ENCODE measurements around the gene TARDBP. TPM values are rescaled to one million over a fixed set of nuclear protein-coding genes. Genes with fewer than 3 reads are reported as not detected.
"Not testable (repeated sequence)": the region's sequence is repeated elsewhere in the genome, so short reads cannot be mapped to it uniquely, and the experiment has no call there.

The TARDBP gene
- total RNA-seq, 1 experiment from 2014 or later, result 67.2 TPM

GRCh38 chr1:10992004-10992403, 20.4 kb upstream of the TARDBP start:
- DNase-seq (ENCODE audit: low spot score), result not testable (repeated sequence)

- no peak for DNase-seq (ENCODE audit: low spot score)
Measured at GRCh38 chr1:10992864-10993263, 19.6 kb upstream of the TARDBP start.

GRCh38 chr1:10996100-10996499, 16.4 kb upstream of the TARDBP start:
- no peak for DNase-seq (ENCODE audit: low spot score)

GRCh38 chr1:11000526-11000925, 11.9 kb upstream of the TARDBP start:
- no peak for DNase-seq (ENCODE audit: low spot score)

- DNase-seq (ENCODE audit: low spot score), result no peak
Measured at GRCh38 chr1:11013160-11013531, 692 bp downstream of the TARDBP start.

GRCh38 chr1:11019358-11019757, 6.9 kb downstream of the TARDBP start:
- DNase-seq (ENCODE audit: low spot score), result not testable (repeated sequence)

- DNase-seq (ENCODE audit: low spot score), result no peak
Measured at GRCh38 chr1:11019971-11020370, 7.5 kb downstream of the TARDBP start.

GRCh38 chr1:11023201-11023600, 10.7 kb downstream of the TARDBP start:
- DNase-seq (ENCODE audit: low spot score), result no peak

GRCh38 chr1:11024154-11024873, 11.9 kb downstream of the TARDBP start:
- DNase-seq (ENCODE audit: low spot score), result no peak

- no peak for DNase-seq (ENCODE audit: low spot score)
Measured at GRCh38 chr1:11024874-11025203, 12.4 kb downstream of the TARDBP start.

GRCh38 chr1:11025618-11026017, 13.2 kb downstream of the TARDBP start:
- no peak for DNase-seq (ENCODE audit: low spot score)

GRCh38 chr1:11026052-11026451, 13.6 kb downstream of the TARDBP start:
- DNase-seq (ENCODE audit: low spot score), result no peak

GRCh38 chr1:11026903-11027302, 14.4 kb downstream of the TARDBP start:
- DNase-seq (ENCODE audit: low spot score), result no peak

- DNase-seq (ENCODE audit: low spot score), result no peak
Measured at GRCh38 chr1:11027316-11027715, 14.9 kb downstream of the TARDBP start.

- no peak for DNase-seq (ENCODE audit: low spot score)
Measured at GRCh38 chr1:11028018-11028417, 15.6 kb downstream of the TARDBP start.

GRCh38 chr1:11030865-11031264, 18.4 kb downstream of the TARDBP start:
- no peak for DNase-seq (ENCODE audit: low spot score)

GRCh38 chr1:11031624-11032262, 19.3 kb downstream of the TARDBP start:
- DNase-seq (ENCODE audit: low spot score), result no peak

GRCh38 chr1:11037019-11037739, 24.7 kb downstream of the TARDBP start:
- not testable (repeated sequence) for DNase-seq (ENCODE audit: low spot score)

- peak; percentile 78 for DNase-seq (ENCODE audit: low spot score)
Measured at GRCh38 chr1:11037740-11038182, 25.3 kb downstream of the TARDBP start.

- no peak for DNase-seq (ENCODE audit: low spot score)
Measured at GRCh38 chr1:11039351-11040104, 27.1 kb downstream of the TARDBP start.

- DNase-seq (ENCODE audit: low spot score), result not testable (repeated sequence)
Measured at GRCh38 chr1:11040105-11040429, 27.6 kb downstream of the TARDBP start.

- no peak for DNase-seq (ENCODE audit: low spot score)
Measured at GRCh38 chr1:11041048-11041447, 28.6 kb downstream of the TARDBP start.
